GM18499 (cell line): ENCODE results near the gene KRT79.

ENCODE experiments used
- ATAC-seq: cut with Tn5 transposase; IDR thresholded peaks from one replicate; pipeline ENCODE4 v1.9.1; 2021; ENCODE audit warnings: moderate number of reproducible peaks; ENCODE audit not compliant: insufficient read depth, unreplicated experiment

Gene KRT79

GRCh38 chr12:52809166-52809565, 24.9 kb downstream of the KRT79 start:
- ATAC-seq = no peak

DNA sequence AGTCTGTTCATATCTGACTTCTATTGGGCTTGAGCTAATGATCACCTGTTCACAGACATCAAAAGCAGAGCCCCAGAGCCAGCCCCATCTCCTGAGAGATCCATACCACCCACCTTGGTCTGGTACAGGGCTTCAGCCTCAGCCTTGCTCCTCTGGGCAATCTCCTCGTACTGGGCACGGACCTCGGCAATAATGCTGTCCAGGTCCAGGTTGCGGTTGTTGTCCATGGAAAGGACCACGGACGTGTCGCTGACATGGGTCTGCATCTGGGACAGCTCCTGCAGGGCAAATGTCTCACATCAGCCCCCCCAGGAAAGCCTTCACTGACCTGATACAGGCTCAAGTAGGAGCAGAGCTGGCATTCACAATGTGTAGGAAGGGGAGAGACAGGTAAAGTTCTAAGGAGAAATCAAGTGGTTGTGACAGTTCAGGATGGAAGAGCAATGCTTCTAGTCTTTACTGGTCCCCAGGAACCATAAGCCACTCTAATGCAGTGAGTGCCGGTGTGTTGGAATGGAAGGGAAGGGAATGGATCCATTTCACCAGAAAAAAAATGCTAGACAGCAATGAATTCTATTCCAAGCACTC, 25.4 kb downstream of the KRT79 start:
- ATAC-seq = no peak

DNA sequence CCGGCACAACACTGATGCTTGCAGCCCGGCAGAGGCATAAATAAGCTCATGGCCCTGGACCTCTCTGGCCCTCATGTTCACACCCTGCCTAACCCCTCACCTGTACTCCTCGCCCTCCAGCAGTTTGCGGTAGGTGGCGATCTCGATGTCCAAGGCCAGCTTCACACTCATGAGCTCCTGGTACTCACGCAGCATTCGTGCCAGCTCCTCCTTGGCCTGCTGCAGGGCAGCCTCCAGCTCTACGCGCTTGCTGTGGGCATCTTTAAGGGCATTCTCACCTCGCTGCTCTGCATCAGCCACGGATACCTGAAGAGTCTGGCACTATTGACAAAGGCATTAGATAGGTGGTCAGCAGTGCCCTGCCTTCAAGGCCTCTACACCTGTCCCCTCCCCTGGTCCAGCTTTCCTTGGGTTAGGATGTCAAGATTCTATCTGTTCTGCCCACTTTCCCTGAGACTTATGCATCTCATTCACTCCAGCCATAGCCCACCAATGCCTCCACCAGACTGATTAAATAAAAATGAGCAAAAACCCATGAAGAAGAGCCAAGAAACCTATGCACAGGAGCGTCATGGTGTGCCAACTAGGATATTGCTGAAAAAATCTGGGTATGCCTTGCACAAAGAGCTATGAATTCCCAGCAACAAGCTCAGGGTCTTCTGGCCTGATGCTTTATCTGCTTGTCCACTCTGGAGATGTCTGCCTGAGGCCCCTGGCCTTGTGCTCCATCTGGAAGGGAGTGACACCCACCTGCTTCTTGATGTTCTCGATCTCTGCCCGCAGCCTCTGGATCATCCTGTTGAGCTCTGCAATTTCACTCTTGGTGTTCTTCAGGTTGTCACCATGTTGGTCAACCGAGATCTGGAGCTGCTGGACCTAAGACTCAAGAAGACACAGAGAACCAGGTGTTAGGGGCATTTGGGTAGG, 26.3 kb downstream of the KRT79 start:
- ATAC-seq = no peak

- ATAC-seq = no peak
Measured at GRCh38 chr12:52806821-52807543, 27.1 kb downstream of the KRT79 start.

GRCh38 chr12:52806169-52806811, 27.8 kb downstream of the KRT79 start:
- no peak for ATAC-seq

GRCh38 chr12:52805739-52806138, 28.4 kb downstream of the KRT79 start:
- no peak for ATAC-seq

- ATAC-seq = no peak
Measured at GRCh38 chr12:52805000-52805399, 29.1 kb downstream of the KRT79 start.

GRCh38 chr12:52802442-52802841, 31.7 kb downstream of the KRT79 start:
- ATAC-seq = no peak

DNA sequence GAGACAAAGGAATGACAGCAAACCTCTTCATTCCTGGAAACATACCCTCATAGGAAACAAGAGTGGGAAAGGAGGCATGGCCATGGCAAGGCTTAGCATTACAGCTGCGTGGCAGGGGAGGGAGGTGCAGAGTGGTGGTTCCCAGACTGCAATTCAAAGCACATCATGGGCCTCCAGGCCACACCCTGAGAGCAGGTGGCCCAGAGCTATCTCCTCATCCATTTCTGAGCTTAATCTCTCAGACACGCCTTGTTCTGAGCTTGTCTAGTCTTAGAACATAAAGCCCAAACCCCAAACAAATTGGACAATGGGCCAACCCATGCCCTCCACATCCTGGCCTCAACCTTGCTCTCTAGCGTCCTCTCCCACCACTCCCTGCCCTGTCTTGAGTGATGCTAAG, 32.3 kb downstream of the KRT79 start:
- ATAC-seq = no peak

DNA sequence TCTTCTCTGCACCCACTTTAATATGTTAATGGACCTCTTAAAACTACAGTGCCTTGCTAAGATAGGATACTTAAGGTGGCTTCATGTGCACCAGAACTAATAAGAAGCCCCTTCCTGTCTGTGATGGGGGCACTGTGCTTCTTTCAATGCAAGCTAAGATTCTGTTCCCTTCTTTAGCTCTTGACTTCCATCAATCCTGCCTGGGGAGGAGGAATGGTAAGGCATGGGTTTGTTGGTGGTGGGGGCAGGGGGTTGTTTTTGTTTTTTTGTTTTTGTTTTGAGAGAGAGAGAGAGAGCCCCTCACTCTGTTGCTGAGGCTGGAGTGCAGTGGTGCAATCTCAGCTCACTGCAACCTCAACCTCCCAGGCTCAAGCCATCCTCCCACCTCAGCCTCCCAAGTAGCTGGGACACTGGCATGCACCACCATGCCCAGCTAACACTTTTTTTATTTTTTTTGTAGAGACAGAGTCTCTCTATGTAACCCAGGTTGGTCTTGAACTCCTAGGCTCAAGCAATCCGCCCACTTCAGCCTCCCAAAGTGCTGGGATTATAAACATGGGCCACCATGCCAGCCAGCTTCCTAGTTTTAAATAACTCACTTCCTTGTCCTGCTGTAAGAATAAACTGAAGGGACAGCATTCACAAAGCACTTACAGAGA, 33.7 kb downstream of the KRT79 start:
- ATAC-seq = no peak

GRCh38 chr12:52799505-52800211, 34.5 kb downstream of the KRT79 start:
- no peak for ATAC-seq

- ATAC-seq = no peak
Measured at GRCh38 chr12:52798671-52799504, 35.2 kb downstream of the KRT79 start.

DNA sequence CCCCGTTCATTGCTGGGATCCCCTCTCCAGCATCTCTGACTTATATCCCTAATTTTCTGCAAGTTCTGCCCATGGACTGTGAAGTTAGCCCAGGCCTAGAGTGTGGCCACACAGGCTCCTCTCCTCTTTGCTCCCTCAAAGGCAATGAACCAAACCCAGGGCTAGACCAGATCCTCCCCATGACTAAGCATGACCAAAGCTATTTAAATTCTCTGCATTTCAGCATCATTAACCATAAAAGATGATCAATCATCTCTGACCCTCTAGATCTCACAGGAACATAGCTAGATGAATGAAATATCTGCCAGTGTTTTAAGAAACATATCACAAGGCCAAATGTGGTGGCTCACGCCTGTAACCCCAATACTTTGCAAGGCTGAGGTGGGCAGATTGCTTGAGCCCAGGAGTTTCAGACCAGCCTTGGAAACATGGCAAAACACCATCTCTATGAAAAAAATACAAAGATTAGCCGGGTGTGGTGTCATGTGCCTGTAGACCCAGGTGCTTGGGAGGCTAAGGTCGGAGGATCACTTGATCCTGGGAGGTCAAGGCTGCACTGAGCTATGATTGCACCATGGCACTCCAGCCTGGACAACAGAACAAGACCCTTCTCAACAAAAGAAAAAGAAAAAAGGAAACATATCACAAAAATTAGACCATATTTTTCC, 36.0 kb downstream of the KRT79 start:
- ATAC-seq = no peak

- no peak for ATAC-seq
Measured at GRCh38 chr12:52797529-52797894, 36.6 kb downstream of the KRT79 start.

- ATAC-seq = no peak
Measured at GRCh38 chr12:52796839-52797528, 37.1 kb downstream of the KRT79 start.

DNA sequence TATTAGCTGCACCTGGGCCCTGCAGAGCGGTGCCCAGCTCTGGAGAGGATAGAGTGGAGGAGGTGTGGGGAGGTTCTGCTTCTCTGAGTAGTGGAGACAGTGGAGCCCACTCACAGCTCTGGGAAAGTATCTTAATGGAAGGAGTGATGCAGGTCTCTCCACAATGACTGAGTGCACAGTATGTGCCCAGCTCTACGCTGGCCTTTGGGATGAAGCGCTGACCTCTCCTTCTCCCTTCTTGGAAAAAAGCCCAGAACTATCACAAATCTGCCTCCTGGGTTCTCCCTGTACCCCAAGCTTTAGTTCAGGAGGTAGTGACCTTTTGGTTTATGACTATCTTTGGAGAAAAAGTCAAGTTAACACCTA, 37.7 kb downstream of the KRT79 start:
- no peak for ATAC-seq

DNA sequence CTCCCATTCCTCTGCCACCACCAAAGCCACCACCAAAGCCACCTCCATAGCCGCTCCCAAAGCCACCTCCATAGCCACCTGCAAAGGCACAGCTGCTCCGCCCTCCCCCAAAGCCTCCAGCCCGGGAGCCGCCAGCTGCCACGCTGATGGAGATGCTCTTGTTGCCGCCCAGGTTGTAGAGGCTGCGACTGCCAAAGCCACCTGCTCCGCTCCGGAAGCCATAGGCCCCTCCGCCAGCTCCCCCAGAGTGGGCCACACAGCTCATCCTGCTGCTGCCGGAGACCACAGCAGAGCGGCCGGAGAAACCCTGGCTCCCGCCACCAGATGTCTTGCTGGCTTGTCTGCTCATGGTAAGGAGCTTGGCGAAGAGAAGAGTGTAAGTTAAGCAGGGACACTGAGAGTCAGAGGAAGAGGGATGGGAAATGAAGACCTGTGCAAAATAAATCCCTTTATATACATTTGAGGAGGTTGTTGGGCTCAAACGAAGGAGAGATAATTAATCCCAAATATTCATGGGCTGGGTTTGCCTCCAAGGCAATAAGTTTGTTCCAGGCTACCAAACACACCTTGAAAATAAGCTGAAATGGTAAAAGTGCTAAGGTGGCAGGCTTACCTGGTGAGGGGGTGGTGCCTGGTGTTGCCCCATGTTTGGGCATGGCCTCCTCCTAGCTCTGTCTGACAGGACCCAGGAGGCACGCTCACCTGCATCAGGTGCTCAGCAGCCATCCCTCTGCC, 38.2 kb downstream of the KRT79 start, which contains the start of gene KRT3:
KRT3 (minus strand) TSS at position 424 of the 735 bp plus-strand sequence; CDS start at position 349, 75 bp downstream.
- ATAC-seq = no peak
